NCI-H460 (cell line): ENCODE results near the gene RC3H2. TPM values are rescaled to one million over a fixed set of nuclear protein-coding genes. Genes with fewer than 3 reads are reported as not detected.
"Not testable (repeated sequence)": the region's sequence is repeated elsewhere in the genome, so short reads cannot be mapped to it uniquely, and the experiment has no call there.

Experiments used
- DNase-seq: peaks from one replicate; pipeline ENCODE4 v3.0.0-alpha.2; 2016; ENCODE audit warnings: low read depth; ENCODE audit errors: extremely low read depth
- small RNA-seq, 2 experiments: library from RNA; depleted of rRNA; stranded (forward); fragments of <200 nt; gene quantifications; one replicate each; pipeline ENCODE3, GENCODE V24; 2014
- total RNA-seq: library from RNA; depleted of rRNA; stranded (reverse); fragments of >200 nt; shearing (Covaris generic); gene quantifications from 2 replicates; pipeline ENCODE4 v1.2.3, GENCODE V29; 2014; rRNA removed

The RC3H2 gene
- total RNA-seq, 1 experiment from 2014 or later = 63.6 TPM

- not testable (repeated sequence) for DNase-seq
Observed at GRCh38 chr9:122809261-122809660, 95.9 kb downstream of the RC3H2 start.

- no peak for DNase-seq
Observed at GRCh38 chr9:122808141-122808540, 97.0 kb downstream of the RC3H2 start.

GRCh38 chr9:122807271-122807900 is 97.8 kb downstream of the RC3H2 start:
- no peak for DNase-seq

GRCh38 chr9:122806661-122807060 is 98.5 kb downstream of the RC3H2 start:
- no peak for DNase-seq

- no peak for DNase-seq
Observed at GRCh38 chr9:122800066-122801060, 104.8 kb downstream of the RC3H2 start, which contains the start of gene OR1K1. TSS of gene OR1K1 (plus strand) at chr9:122800123. CDS start at chr9:122800123, 0 bp downstream.

- no peak for DNase-seq
Observed at GRCh38 chr9:122797316-122798063, 107.7 kb downstream of the RC3H2 start.

Small RNAs within 50 kb of the gene (small RNA-seq; reads per million reads assigned to genes)
- 0 to 0.02 reads per million in 2 experiments for gene RNY1P15
- gene SNORD90 = 95.4 to 204 reads per million in 2 experiments

Other genes starting within 250 kb of the RC3H2 start
- not detected in 2 replicates for gene OR1B1, start 247.7 kb downstream of the RC3H2 start, total RNA-seq
- gene OR1L1, start 243.6 kb downstream of the RC3H2 start, total RNA-seq = not detected in 2 replicates
- not detected in 2 replicates for gene OR1L3, start 230.2 kb downstream of the RC3H2 start, total RNA-seq
- not detected in 2 replicates for gene OR1L4, start 181.4 kb downstream of the RC3H2 start, total RNA-seq
- gene OR1L6, start 163.1 kb downstream of the RC3H2 start, total RNA-seq = not detected in 2 replicates
- gene OR5C1, start 116.4 kb downstream of the RC3H2 start, total RNA-seq = not detected in 2 replicates
- gene OR1K1, start 105.2 kb downstream of the RC3H2 start, total RNA-seq = not detected in 2 replicates
- gene PDCL, start 76.8 kb downstream of the RC3H2 start, total RNA-seq = 25.9 and 32.3 TPM in 2 replicates
- 17.0 and 19.8 TPM in 2 replicates for gene ZBTB6, start 8.0 kb upstream of the RC3H2 start, total RNA-seq
- 5.9 and 8.2 TPM in 2 replicates for gene ZBTB26, start 26.2 kb upstream of the RC3H2 start, total RNA-seq
- gene RABGAP1, start 35.7 kb upstream of the RC3H2 start, total RNA-seq = 16.7 and 21.4 TPM in 2 replicates
- gene GPR21, start 128.3 kb upstream of the RC3H2 start, total RNA-seq = 0.20 and 0.49 TPM in 2 replicates